GM23248 (cell line): Measurements from ENCODE around the gene SHMT2. TPM values are rescaled to one million over a fixed set of nuclear protein-coding genes. Genes with fewer than 3 reads are reported as not detected.

Source experiments
- DNase-seq: peaks from one replicate; pipeline ENCODE4 v3.0.0-alpha.2; 2015
- H2AFZ ChIP-seq: fragments of 200-600 bp; sonication (generic); 2 replicates; pipeline ENCODE4 v1.6.1; 2016; ENCODE audit warnings: antibody characterized with exemption
- H3F3A ChIP-seq: fragments of 200-600 bp; sonication (generic); 2 replicates; pipeline ENCODE4 v1.6.1; 2016; ENCODE audit warnings: mild to moderate bottlenecking, antibody characterized with exemption, mixed run types; ENCODE audit not compliant: insufficient read depth
- H3K27ac ChIP-seq: fragments of 200-600 bp; sonication (generic); 2 replicates; pipeline ENCODE4 v1.5.1; 2016; ENCODE audit warnings: mild to moderate bottlenecking
- H3K27me3 ChIP-seq: fragments of 200-600 bp; sonication (generic); replicated peaks from 2 replicates; pipeline ENCODE4 v1.6.1; 2016; ENCODE audit warnings: mild to moderate bottlenecking; ENCODE audit not compliant: insufficient read depth
- H3K36me3 ChIP-seq: fragments of 200-600 bp; sonication (generic); 2 replicates; pipeline ENCODE4 v1.6.1; 2016; ENCODE audit warnings: low read depth, mild to moderate bottlenecking
- H3K4me1 ChIP-seq: fragments of 200-600 bp; sonication (generic); 2 replicates; pipeline ENCODE4 v1.6.1; 2016; ENCODE audit warnings: mild to moderate bottlenecking; ENCODE audit not compliant: insufficient read depth
- H3K4me2 ChIP-seq: fragments of 200-600 bp; sonication (generic); one replicate; pipeline ENCODE4 v1.6.1; 2016; ENCODE audit warnings: mild to moderate bottlenecking; ENCODE audit not compliant: unreplicated experiment
- H3K4me3 ChIP-seq: fragments of 200-600 bp; sonication (generic); 2 replicates; pipeline ENCODE4 v1.5.1; 2016; ENCODE audit warnings: mild to moderate bottlenecking
- H3K79me2 ChIP-seq: fragments of 200-600 bp; sonication (generic); 2 replicates; pipeline ENCODE4 v1.6.1; 2016; ENCODE audit warnings: mild to moderate bottlenecking; ENCODE audit not compliant: insufficient read depth
- H3K9ac ChIP-seq: fragments of 200-600 bp; sonication (generic); 2 replicates; pipeline ENCODE4 v1.6.1; 2016; ENCODE audit warnings: mild to moderate bottlenecking
- H3K9me2 ChIP-seq: fragments of 200-600 bp; sonication (generic); 2 replicates; pipeline ENCODE4 v1.6.1; 2016; ENCODE audit warnings: mixed run types, mild to moderate bottlenecking, moderate library complexity; ENCODE audit not compliant: insufficient read depth
- H3K9me3 ChIP-seq: fragments of 200-600 bp; sonication (generic); one replicate; pipeline ENCODE4 v1.6.1; 2017; ENCODE audit warnings: low read depth
- H4K20me1 ChIP-seq: fragments of 200-600 bp; sonication (generic); 2 replicates; pipeline ENCODE4 v1.6.0; 2016; ENCODE audit not compliant: insufficient read depth
- EZH2 ChIP-seq: fragments of 200-600 bp; sonication (generic); IDR thresholded peaks from 2 replicates; pipeline ENCODE4 v1.6.1; 2018; ENCODE audit warnings: antibody characterized with exemption, mild to moderate bottlenecking; ENCODE audit not compliant: insufficient read depth, poor library complexity, severe bottlenecking
- EZH2phosphoT487 ChIP-seq: fragments of 200-600 bp; sonication (generic); IDR thresholded peaks from 2 replicates; pipeline ENCODE4 v1.6.1; 2018; ENCODE audit warnings: antibody characterized with exemption, moderate library complexity, mild to moderate bottlenecking, low read depth; ENCODE audit not compliant: insufficient read depth
- WGBS, 2 experiments: methylation state at CpG; one replicate each; pipeline ENCODE4 v1.1.6; 2015 to 2017; ENCODE audit warnings: low lambda C conversion rate in 2 of 2, low coverage in 1 of 2; ENCODE audit errors: missing lambda C conversion rate in 2 of 2; 5-methylcytosine and 5-hydroxymethylcytosine counted together
- in situ Hi-C: fragments of 300-500 bp; cut with MboI; formaldehyde crosslinking; loops from 2 replicates; pipeline ENCODE4 v1.15.0; 2020
- polyA plus RNA-seq: library from polyadenylated mRNA; unstranded; fragments of >200 nt; fragmentation: Nextera tagmentation; extraction: Ambion mirVana; gene quantifications from 2 replicates; pipeline ENCODE4 v1.2.1, GENCODE V29; 2016
- total RNA-seq: library from RNA; depleted of rRNA; stranded (reverse); fragments of >200 nt; shearing (Covaris generic); gene quantifications from 2 replicates; pipeline ENCODE4 v1.2.3, GENCODE V29; 2014

Gene SHMT2
- total and polyA plus RNA-seq, 2 experiments from 2014 or later = 184 to 341 TPM

DNA sequence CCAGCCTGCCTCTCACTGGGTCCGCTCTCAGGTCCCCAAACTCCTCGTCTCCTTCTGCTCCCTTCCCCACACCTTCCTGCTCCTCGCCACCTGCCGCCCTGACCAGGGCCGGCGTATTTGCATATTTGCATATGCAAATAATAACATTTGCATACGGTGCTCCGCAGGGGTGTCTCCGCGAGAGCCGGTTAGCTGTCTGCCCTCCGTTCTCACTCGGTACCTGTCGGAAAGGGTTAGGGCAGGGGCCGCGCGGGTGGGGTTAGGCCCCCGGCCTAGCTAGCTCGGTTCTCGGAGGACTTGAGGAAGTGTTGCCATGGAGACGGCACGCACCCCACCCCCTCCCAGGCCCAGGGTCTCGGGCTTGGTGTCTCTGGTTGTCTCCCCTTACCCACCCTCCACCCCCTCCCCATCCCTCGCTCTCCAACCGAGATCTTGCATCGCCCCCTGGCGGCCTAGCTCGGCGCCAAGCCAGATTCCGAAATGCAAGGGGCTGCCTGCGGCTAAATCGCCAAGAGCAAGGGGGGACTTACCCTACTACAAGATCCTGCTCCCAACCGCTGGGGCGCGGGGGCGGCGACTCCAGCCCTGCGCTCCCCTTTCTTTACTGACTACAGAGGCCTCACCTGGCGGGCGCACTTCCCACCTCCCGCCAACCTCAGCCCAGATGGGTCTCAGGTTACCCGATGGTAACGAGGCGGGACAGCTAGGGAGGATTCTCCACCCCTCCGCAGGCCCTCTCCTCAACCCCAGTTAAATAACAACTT, 13.4 kb downstream of the SHMT2 start:
- Histone ChIP-seq H3K9ac (no peak overlapping the region), H4K20me1 (no peaks in the 10 kb centered on the region), H2AFZ (no peak overlapping the region), H3K4me2 (peak overlapping the region; percentile 92), H3K27me3 (no peaks in the 10 kb centered on the region), H3K36me3 (no peaks in the 10 kb centered on the region), H3K4me3 (peak overlapping the region; percentile 60), H3F3A (peaks cover 8% of the 10 kb centered on the region; the same call in 1 of the 2 replicates), H3K79me2 (no peaks in the 10 kb centered on the region), H3K9me2 (no peaks in the 10 kb centered on the region), H3K9me3 (no peaks in the 10 kb centered on the region), H3K4me1 (peaks cover 23% of the 10 kb centered on the region), H3K27ac (no peak overlapping the region)
- TF ChIP-seq EZH2phosphoT487 (no peak), EZH2 (no peak)
- peak; percentile 51 for DNase-seq
- in situ Hi-C loops = no loop called here
- 5% methylated on average over 38 to 45 of the region's 45 CpGs for WGBS, 2 experiments

- TF ChIP-seq EZH2phosphoT487 = no peak
- TF ChIP-seq EZH2 = no peak
- DNase-seq = peak; percentile 84
- Histone ChIP-seq H3K36me3 (no peaks in the 10 kb centered on the region), H3K9me2 (no peaks in the 10 kb centered on the region), H4K20me1 (no peaks in the 10 kb centered on the region), H2AFZ (no peak overlapping the region), H3F3A (peaks cover 8% of the 10 kb centered on the region; the same call in 1 of the 2 replicates), H3K4me1 (peaks cover 23% of the 10 kb centered on the region), H3K9me3 (no peaks in the 10 kb centered on the region), H3K27me3 (no peaks in the 10 kb centered on the region), H3K4me3 (peak overlapping the region; percentile 60), H3K79me2 (no peaks in the 10 kb centered on the region), H3K27ac (no peak overlapping the region), H3K4me2 (peak overlapping the region; percentile 92), H3K9ac (no peak overlapping the region)
- WGBS, 2 experiments = 11 to 14% methylated on average over 41 of the region's 41 CpGs
- in situ Hi-C loops = no loop called here
These were observed 14.2 kb downstream of the SHMT2 start for GRCh38 chr12:57243521-57244311.

DNA sequence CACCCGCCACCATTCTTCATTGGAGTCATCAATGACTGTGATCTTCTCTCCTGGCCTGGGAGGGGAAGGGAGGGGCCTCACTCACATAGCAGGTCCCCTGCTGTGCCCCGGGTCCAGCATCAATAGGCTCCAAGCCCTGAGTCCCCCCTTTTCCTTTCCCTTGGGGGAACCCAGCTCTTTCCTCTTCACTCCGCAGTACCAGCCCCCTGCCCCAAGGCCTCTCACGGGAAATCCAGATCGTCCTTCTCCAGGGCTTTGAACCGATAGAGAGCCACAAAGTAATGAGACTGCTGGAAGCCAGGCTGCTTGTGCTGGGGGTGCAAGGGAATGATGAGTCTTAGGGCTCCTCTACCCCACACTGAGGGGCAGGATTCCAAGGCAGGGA, 14.8 kb downstream of the SHMT2 start:
- peaks cover 8% of the 10 kb centered on the region; the same call in 1 of the 2 replicates for H3F3A ChIP-seq
- H3K9me2 ChIP-seq = no peaks in the 10 kb centered on the region
- H3K9me3 ChIP-seq = no peaks in the 10 kb centered on the region
- no peaks in the 10 kb centered on the region for H4K20me1 ChIP-seq
- WGBS, 2 experiments = 62 to 63% methylated on average over 6 of the region's 6 CpGs
- H3K4me2 ChIP-seq = no peak overlapping the region
- no peaks in the 10 kb centered on the region for H3K36me3 ChIP-seq
- in situ Hi-C loops = no loop called here
- H3K27me3 ChIP-seq = no peaks in the 10 kb centered on the region
- TF ChIP-seq EZH2phosphoT487 (no peak), EZH2 (no peak)
- H3K27ac ChIP-seq = no peak overlapping the region
- DNase-seq = no peak
- no peaks in the 10 kb centered on the region for H3K79me2 ChIP-seq
- H3K4me3 ChIP-seq = no peak overlapping the region
- H2AFZ ChIP-seq = no peak overlapping the region
- peaks cover 23% of the 10 kb centered on the region for H3K4me1 ChIP-seq
- no peak overlapping the region for H3K9ac ChIP-seq

- no peak for DNase-seq
- Histone ChIP-seq H3K9me2 (no peaks in the 10 kb centered on the region), H3K9me3 (no peaks in the 10 kb centered on the region), H3K9ac (no peak overlapping the region), H4K20me1 (no peaks in the 10 kb centered on the region), H3K79me2 (no peaks in the 10 kb centered on the region), H3K4me1 (peaks cover 11% of the 10 kb centered on the region), H3F3A (peaks cover 8% of the 10 kb centered on the region; the same call in 1 of the 2 replicates), H3K36me3 (no peaks in the 10 kb centered on the region), H3K4me3 (no peak overlapping the region), H3K27ac (no peak overlapping the region), H3K4me2 (no peak overlapping the region), H2AFZ (no peak overlapping the region), H3K27me3 (no peaks in the 10 kb centered on the region)
- in situ Hi-C loops = no loop called here
- TF ChIP-seq EZH2 = no peak
- TF ChIP-seq EZH2phosphoT487 = no peak
- WGBS, 2 experiments = 96 to 100% methylated on average over 1 of the region's 1 CpG
These were observed 17.5 kb downstream of the SHMT2 start for GRCh38 chr12:57247041-57247440.
